NCI-H187 (cell line): ENCODE results near the gene LTB4R.

Experiments
- DNase-seq, 2 experiments: peaks; one replicate each; lab custom pipeline; 2025; lab: John Stamatoyannopoulos, UW

Gene LTB4R

DNA sequence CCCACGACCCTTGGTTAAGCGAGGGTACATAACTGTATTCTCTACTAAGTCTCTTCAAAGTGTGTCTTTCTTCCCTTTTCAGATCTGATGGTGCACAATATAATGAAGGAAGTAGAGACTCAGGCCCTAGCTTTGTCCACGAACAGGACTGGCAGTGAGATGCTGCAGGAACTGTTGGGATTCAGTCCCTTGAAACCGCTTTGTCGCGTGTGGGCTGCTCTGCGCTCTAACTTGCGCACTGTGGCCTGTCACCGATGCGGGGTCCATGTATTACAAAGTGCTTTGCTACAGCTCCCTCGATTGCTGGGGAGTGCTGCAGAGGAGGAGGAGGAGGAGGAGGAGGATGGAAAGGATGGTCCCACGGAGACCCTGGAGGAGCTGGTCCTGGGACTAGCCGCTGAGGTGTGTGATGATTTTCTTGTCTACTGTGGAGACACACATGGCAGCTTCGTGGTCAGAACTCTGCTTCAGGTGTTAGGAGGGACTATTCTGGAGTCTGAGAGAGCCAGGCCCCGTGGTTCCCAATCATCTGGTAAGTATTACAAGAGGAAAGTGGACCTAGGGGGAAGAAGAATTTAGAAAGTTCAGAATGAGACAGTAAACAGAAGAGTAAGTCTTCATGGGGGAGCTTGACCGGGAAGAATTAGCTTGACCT lies 10.8 kb upstream of the LTB4R start:
- no peak for DNase-seq

DNA sequence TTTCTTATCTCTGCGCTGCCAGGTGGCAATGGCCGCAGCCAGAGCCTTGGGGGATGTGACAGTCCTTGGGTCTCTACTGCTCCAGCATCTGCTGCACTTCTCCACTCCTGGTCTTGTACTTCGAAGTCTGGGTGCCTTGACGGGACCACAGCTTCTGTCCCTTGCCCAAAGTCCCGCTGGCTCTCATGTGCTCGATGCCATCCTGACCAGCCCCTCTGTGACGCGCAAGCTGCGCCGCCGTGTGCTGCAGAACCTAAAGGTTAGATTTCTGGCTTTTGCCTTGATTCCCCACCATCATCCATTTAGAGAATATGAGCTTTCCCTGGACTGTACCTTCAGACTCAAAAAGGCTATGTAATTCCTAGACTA lies 7.3 kb upstream of the LTB4R start:
- no peak for DNase-seq

DNA sequence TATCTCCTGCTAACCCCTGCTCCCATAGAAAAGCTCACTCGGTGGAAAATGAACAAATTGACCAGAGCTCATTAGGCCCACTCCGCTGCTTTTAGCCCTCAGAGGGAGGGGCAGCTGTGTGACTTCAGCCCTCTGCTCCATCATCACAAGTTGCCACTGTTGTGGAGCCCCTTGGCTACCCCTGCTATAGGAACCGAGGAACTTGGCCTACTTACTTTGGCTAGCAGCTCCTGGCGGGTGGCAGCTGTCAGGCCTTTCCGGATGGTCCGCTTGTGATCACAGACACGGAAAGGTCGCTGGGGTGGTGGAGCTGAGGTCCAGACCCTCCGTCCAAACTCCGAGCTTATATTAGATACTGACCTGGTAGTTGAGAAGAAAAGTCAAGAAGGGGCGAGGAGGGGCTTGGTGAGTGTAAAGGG lies 4.1 kb upstream of the LTB4R start:
- no peak for DNase-seq

DNA sequence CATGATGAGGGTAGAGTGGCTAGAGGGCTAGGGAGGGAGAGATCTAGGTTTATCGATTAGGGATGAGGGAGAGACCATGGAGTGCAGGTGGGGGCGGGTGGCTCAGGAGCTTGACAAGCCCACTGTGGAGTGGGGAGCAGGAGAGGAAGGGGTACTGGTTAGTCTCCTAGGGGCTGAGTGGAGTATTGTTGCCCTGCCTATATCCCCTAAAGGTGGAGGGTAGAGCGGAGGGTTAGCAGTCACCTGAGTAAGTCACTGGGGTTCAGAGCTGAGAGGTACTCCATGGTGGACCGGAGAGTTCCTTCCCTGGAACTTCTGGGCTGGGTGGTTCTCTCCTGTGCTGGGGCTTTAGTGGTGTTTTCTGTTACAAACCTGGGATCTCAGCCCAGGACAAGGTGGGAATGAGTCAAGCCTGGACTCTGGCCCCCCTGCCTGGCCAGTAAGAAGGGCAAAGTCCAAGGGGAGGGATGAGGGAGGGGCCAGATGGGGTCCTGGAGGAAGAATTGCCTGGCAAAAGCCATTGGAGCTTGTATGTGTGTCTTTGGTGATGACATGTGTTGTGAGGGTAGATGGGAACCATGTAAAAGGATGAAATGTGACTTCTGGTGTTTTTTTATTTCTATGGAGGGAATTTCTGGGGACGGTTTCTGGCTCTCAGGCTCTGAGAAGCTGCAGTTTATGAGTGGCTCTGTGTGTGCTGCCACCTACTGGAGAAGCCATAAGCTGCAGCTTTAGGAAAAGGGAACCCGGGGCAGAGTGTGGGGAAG lies 3.5 kb upstream of the LTB4R start, which contains the start of gene CIDEB:
Gene CIDEB, minus strand, starts transcription at position 403 of the 767 bp plus-strand sequence. Its CDS starts 119 bp downstream, at position 284.
- peak; percentile 10 to 26 for DNase-seq

DNA sequence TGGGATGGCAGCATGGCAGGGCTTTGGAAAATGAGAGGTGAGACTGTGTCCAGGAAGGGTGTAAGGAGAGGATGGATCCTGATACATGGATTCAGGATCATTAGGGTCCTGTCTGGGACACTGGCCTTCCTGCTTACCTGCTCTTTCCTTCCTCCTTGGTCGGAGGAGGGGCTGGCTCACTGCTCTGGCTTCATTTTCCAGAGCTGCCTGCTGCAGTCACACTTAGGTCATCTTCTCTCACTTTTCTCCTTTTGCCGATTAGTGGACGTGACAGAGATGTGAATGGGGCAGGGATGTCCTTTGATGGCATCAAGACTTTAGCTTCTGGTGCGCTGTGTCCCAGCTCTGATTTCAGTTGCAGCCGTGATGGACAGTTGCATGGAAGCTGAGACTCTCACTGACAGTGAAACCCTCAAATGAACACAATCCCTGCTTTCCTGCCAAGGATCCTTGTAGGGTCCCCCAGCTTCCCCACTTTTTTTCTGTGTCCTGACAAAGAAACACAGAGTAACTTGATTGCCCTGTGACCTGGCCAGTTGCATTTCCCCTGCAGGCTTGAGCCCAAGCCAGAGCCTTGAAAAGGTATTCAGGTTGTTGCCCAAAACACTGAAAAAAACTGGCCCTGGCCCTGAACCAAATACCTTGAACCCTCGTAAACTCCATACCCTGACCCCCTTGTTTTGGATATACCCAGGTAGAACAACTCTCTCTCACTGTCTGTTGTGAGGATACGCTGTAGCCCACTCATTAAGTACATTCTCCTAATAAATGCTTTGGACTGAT lies 2.8 kb upstream of the LTB4R start:
- no peak for DNase-seq

DNA sequence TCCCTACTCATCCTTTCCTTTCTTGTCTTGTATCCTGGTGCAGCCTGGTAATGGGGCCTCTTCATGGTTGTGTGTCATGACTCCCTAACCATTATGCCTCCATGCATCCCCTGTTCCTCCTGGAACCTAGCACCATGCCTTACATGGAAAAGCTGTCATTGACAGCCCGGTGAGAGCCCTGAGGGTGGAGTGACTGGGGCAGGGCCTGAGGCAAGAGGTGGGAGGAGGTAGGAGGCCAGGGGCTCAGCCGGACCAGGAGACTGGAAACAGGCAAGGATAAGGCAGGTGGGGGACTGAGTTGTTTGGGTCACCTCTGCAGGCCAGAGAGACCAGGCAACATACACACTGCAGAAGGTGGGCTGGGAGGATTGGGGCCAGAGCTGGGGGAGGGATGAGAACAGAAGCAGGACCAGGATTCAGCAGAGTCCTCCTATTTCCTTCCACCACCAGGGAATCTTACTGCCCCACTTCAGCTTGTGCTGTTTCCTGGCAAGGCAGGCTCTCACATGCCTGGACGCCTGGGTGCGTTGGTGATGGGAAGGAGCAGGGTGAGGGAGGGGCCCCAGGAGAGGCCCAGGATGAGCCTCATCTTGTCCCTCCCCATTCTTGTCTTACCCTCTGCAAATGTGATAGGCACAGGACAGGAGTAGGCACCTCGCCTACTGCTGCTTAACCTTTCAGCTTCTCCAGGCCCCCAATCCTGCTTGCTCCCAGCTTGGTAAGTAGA lies 1.6 kb upstream of the LTB4R start, which contains the start of gene LTB4R2:
Gene LTB4R2, plus strand, starts transcription at position 603 of the 727 bp plus-strand sequence. CDS start 525 bp downstream, outside the sequence.
- no peak for DNase-seq

DNA sequence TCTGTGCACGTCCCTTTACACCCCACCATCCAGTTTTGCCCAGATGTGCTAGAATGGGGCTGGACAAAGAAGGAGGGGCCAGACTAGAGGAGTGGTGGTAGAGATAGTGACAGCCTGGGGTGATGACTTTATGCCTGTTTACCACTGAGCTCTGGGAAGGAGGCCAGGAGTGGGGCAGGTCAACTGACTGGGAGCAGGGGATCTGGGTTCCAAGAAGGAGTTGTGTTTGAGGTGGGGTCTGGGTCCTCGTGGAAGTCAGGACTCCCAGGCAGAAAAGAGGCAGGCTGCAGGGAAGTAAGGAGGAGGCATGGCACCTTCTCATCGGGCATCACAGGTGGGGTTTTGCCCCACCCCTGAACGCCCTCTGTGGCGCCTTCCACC lies 1.0 kb upstream of the LTB4R start:
- no peak for DNase-seq

DNA sequence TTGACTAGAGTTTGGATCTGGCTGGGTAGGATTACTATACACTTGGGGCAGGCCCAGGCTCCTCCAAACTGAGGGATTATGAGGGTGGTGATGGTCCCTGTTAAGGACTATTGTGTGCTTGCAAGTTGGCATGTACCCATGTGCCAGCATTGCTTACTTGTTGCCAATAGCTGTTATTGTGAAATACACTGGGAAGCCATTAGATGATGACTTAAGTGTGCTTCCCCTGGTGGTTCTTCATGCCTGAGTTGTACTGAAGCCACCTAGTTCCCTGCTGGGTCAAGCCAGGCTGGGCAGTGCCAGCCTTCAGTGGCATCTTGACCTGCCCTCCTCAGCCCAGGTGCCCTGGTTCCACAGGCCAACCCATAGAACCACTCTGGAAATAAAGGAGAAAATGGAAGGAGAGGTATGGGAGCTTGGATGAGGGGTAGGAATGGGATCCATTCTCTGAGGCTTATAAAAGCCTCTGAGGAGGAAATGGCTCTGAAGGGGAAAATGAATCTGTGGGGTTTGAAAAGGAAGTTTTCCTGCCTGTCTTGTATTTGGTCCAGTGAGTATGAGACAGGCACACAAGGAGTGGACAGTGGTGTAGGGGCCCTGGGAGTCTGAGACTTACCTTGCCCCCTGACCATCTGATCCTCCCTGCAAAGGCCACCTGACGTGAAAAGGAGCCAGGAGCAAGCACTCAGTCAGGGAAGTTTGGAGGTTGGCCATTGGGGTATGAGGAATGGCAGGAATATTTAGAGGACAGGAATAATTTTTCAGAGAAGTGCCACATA lies 724 bp downstream of the LTB4R start:
- no peak for DNase-seq

DNA sequence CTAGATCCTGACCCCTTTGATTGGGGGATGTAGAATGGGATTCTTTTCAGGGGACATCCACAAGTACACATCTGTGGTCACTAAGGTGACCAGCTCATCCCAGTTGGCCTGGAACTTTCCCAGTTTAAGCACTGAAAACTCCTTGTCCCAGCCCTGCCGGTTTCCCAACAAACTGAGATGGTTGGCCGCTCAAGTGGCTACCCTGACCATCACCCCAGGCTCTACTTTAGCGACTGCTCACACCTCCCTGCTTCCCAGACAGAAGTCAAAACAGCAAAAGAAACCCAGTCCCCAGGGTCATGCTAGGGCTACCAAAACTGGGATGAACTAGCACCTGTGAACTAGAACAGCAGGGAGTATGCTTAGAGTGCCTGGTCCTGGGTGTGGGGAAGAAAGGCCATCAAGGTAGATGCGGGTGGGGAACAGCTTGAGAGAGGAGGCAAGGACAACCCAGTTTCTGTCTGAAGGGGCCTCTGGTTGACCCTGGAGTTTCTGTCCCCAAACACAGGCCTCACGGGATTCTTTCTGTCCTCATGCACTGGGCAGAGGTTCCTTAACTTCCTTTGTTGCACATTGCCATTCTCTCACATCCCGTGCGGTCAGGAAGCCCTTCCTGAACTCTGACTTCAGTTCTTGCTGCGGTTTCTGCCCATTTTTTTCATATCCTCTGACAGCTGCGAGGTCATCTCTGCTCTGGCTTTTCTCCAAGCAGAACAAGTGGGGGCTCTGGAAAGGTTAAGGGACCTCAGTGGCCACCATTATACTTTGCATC lies 1.6 kb downstream of the LTB4R start:
- no peak for DNase-seq

DNA sequence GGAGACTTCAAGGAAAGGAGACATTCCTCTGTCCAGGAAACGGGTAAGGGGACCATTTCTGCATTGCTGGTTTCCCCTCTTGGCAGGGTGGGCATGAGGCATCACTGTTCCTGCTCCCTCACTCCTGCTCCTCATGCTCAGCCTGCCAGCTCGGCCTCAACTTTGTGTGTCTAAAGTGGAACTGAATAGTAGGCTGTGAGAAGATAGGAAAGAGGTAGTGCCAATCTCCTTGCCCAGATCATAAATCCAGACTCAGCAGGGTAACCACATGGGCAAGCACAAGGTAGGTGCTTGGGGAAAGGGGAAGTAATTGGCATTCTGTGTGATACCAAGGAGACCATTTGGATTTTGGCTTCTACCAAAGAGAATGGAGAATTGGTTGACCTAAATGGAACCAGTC lies 2.6 kb downstream of the LTB4R start:
- DNase-seq, result no peak

DNA sequence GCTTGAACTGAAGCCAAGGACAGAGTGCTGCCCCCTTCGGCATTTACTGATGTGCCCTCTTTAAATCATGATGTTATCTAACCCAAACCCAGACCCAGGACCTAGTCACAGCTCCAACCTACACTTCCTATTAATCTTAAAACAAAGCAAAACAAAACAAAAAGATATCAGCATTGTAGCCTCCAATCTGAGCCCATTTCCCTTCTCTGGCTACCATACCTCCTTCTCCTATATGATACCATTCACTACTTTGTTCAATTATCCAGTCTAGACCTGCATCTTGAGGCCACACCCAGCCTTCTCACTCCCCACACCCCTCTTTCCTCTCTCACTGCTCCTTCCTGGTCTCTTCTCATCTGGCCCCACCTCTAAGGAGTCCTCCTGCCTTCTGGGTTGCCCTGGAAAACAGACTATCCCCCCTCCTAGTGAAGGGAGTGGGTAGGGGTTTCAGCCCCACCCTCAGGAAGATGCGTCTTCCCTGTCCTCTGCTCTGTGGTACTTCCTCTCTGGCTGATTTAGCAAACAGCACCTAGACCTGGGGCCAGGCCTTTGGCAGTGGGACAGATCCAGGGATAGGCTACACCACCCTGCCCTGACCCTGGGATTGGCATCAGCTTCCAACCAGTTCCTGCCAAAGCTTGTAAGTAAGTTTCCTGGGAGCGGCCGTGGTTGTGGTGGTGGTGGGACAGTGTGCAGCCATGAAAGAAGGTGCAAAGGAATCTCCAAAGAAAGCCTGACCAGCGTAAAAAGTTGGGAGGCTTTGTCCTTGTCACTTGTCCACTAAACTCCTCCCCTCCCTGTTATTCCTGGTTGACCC lies 3.3 kb downstream of the LTB4R start:
- no peak for DNase-seq

DNA sequence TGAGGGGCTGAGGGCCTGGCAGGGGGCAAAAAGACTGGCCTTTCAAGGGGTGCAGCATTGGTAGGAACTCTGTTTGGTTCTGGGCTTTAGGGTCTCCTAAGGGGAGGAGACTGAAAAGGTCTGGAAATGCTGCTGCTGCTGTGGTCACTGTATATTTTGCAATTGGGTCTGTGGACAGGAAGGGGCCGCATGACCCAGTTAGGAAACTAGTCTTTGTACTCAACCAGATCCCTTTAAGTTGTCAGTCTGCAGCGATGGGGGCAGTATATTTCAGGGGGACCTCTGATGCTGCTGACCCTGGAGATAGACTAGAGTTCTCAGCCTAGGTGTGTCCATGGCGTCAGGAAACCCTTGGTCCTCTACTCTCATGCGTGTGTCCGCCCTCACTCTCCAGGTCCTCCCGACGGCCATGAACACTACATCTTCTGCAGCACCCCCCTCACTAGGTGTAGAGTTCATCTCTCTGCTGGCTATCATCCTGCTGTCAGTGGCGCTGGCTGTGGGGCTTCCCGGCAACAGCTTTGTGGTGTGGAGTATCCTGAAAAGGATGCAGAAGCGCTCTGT lies 4.0 kb downstream of the LTB4R start:
- no peak for DNase-seq

DNA sequence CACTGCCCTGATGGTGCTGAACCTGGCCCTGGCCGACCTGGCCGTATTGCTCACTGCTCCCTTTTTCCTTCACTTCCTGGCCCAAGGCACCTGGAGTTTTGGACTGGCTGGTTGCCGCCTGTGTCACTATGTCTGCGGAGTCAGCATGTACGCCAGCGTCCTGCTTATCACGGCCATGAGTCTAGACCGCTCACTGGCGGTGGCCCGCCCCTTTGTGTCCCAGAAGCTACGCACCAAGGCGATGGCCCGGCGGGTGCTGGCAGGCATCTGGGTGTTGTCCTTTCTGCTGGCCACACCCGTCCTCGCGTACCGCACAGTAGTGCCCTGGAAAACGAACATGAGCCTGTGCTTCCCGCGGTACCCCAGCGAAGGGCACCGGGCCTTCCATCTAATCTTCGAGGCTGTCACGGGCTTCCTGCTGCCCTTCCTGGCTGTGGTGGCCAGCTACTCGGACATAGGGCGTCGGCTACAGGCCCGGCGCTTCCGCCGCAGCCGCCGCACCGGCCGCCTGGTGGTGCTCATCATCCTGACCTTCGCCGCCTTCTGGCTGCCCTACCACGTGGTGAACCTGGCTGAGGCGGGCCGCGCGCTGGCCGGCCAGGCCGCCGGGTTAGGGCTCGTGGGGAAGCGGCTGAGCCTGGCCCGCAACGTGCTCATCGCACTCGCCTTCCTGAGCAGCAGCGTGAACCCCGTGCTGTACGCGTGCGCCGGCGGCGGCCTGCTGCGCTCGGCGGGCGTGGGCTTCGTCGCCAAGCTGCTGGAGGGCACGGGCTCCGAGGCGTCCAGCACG lies 4.7 kb downstream of the LTB4R start:
- DNase-seq, result no peak

DNA sequence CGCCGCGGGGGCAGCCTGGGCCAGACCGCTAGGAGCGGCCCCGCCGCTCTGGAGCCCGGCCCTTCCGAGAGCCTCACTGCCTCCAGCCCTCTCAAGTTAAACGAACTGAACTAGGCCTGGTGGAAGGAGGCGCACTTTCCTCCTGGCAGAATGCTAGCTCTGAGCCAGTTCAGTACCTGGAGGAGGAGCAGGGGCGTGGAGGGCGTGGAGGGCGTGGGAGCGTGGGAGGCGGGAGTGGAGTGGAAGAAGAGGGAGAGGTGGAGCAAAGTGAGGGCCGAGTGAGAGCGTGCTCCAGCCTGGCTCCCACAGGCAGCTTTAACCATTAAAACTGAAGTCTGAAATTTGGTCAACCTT lies 5.3 kb downstream of the LTB4R start:
- no peak for DNase-seq

DNA sequence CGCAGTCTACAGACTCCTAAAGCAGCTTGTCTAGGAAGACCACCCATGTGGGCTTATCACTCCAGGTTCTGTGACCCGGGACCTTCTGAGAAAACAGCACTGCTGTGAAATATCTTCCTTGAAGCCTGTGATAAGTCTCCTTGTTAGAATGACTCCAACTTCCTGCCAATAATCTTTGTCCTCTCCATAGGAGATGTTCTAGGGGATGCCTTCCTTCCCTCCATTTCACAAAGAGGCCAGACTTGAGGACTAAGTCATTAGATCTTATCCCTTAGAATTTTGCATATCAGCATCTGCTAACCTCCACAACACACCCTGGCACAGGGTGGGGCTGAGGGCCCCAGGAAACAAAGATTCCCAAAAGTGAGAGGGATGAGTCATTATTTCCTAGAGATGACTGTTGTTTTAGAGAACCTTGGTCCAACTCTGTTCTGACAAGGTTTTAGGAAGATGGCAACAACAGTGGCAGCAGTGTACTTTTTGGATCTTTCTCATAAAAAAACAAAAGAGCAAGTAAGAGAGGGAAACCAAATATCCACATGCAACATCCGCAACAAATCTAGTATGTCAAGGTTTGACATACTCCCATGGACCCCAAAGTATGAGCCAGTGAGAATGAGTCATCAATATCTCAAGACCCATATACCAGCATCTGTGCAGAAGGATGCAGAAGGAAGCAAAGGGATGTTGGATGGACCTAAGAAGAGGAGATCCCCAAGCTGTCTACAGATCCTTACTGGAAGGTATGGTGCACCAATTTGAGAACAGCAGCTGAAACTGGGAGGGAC lies 6.0 kb downstream of the LTB4R start:
- no peak for DNase-seq

DNA sequence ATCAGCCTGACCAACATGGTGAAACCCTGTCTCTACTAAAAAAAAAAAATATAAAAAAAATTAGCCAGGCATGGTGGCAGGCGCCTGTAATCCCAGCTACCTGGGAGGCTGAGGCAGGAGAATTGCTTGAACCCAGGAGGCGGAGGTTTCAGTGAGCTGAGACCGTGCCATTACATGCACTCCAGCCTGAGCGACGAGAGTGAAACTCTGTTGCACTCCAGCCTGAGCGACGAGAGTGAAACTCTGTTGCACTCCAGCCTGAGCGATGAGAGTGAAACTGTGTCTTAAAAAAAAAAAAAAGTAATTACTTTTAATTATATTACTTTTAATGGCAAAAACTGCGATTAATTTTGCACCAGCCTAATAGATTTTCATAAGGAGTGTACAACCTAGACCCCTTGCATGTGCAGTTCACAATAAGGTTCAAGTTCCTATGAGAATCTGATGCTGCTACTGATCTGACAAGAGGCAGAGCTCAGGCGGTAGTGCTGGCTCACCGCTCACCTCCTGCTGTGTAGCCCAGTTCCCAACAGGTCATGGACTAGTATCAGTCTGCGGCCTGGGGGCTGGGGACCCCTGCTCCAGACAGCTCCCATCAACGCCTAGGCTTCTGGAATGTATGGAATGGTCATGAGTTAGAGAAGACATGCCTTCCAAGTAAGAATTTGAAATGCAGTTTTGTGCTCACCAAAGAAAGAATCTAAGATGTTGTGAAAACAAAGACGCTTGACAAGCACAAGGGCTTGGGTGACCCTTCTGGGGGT lies 10.1 kb downstream of the LTB4R start:
- DNase-seq, result no peak

DNA sequence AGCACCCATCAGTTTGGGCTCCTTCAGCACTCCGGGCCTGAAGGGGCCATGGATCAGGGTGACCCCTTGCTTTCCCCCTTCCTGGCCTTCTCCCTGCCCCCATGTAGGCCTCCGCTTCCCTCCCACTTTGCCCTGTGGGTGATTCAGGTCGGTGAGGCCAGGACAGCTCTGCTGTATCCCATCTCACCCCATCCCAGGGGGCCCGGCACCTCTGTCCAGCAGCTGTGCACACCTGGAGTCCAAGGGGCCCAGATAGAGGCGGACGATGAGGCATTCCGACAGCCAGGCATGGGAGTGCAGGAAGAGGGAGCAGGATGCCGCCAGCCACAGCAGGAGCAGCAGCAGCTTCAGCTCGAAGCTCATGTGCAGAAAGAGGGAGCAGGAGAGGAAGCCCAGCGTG lies 11.4 kb downstream of the LTB4R start:
- no peak for DNase-seq
